K562 (cell line): ENCODE measurements around the gene SLC3A2. TPM values are rescaled to one million over a fixed set of nuclear protein-coding genes. Genes with fewer than 3 reads are reported as not detected.

Experiments used
- BDP1 ChIP-seq: IDR thresholded peaks from 3 replicates; pipeline ENCODE4 v1.6.1; 2011; ENCODE audit not compliant: insufficient read length, insufficient read depth
- CHD1 ChIP-seq: fragments of 200-600 bp; sonication (generic); IDR thresholded peaks from one replicate; pipeline ENCODE4 v1.6.1; 2012; ENCODE audit warnings: mild to moderate bottlenecking, moderate library complexity, low read length, inconsistent platforms
- EP300 ChIP-seq: IDR thresholded peaks from 2 replicates; pipeline ENCODE4 v1.6.1; 2012; ENCODE audit warnings: low read length, improper control_type of control experiment
- ETS2 ChIP-seq: IDR thresholded peaks from 2 replicates; pipeline ENCODE4 v1.6.1; 2016; ENCODE audit warnings: borderline replicate concordance, missing genetic modification characterization, mild to moderate bottlenecking, moderate library complexity, missing compliant biosample characterization; ENCODE audit not compliant: poor library complexity, severe bottlenecking
- FOXJ2 ChIP-seq: fragments of 200-800 bp; sonication (Bioruptor generic); IDR thresholded peaks from 2 replicates; pipeline ENCODE4 v1.6.1; 2016; ENCODE audit warnings: missing genetic modification characterization, missing compliant biosample characterization
- HNRNPLL ChIP-seq: fragments of 200-400 bp; formaldehyde crosslinking; IDR thresholded peaks from 2 replicates; pipeline ENCODE4 v1.6.1; 2017; ENCODE audit warnings: low read length, low read depth, mild to moderate bottlenecking; ENCODE audit not compliant: poor library complexity, severe bottlenecking
- HNRNPUL1 ChIP-seq: fragments of 200-400 bp; formaldehyde crosslinking; IDR thresholded peaks from 2 replicates; pipeline ENCODE4 v1.6.1; 2017; ENCODE audit warnings: low read length
- HSF4 ChIP-seq: fragments of 250-450 bp; sonication (Bioruptor Pico); IDR thresholded peaks from 2 replicates; pipeline ENCODE4 v2.1.2; 2022; ENCODE audit warnings: mild to moderate bottlenecking, moderate library complexity, borderline replicate concordance
- ILK ChIP-seq: fragments of 450-650 bp; IDR thresholded peaks from 2 replicates; pipeline ENCODE4 v1.6.1; 2016; ENCODE audit warnings: missing genetic modification characterization, low read depth, mild to moderate bottlenecking, missing compliant biosample characterization, moderate library complexity, borderline replicate concordance
- KDM1A ChIP-seq, 2 experiments: fragments of 450-650 bp; IDR thresholded peaks; 2 replicates each; pipeline ENCODE4 v1.6.1; 2016; ENCODE audit warnings: mild to moderate bottlenecking in 2 of 2
- KLF10 ChIP-seq: fragments of 250-450 bp; sonication (Bioruptor Pico); IDR thresholded peaks from 2 replicates; pipeline ENCODE4 v1.6.1; 2021; ENCODE audit warnings: matching md5 sums
- NFXL1 ChIP-seq: fragments of 450-650 bp; formaldehyde crosslinking; IDR thresholded peaks from 2 replicates; pipeline ENCODE4 v1.4.0; 2021; ENCODE audit warnings: mild to moderate bottlenecking
- SMC3 ChIP-seq: conservative IDR thresholded peaks from 2 replicates; pipeline ENCODE4 v1.6.1; 2011; ENCODE audit warnings: low read depth, low read length, improper control_type of control experiment; ENCODE audit not compliant: insufficient read depth
- ZNF644 ChIP-seq: fragments of 200-800 bp; sonication (Bioruptor generic); IDR thresholded peaks from 2 replicates; pipeline ENCODE4 v1.6.1; 2016; ENCODE audit warnings: low read depth, missing genetic modification characterization, missing compliant biosample characterization
- ZNF707 ChIP-seq: fragments of 250-450 bp; sonication (Bioruptor Pico); conservative IDR thresholded peaks from 2 replicates; pipeline ENCODE4 v1.8.0; 2022; ENCODE audit warnings: inconsistent platforms, mild to moderate bottlenecking, moderate library complexity
- ZNF785 ChIP-seq: fragments of 250-450 bp; sonication (Bioruptor Pico); IDR thresholded peaks from 2 replicates; pipeline ENCODE4 v1.4.0; 2020; ENCODE audit warnings: mild to moderate bottlenecking
- polyA plus RNA-seq, 8 experiments: library from polyadenylated mRNA; depleted of rRNA in 4 of 8; stranded (reverse) in 5 of 8; unstranded in 3 of 8; fragments of >200 nt; fragmentation: Nextera tagmentation in 2 of 8; fragmentation: Illumina TruSeq in 1 of 8; extraction: Ambion mirVana in 2 of 8; extraction: Trizol in 1 of 8; gene quantifications; 2 replicates each; pipeline versions ENCODE4 v1.2.1 to v1.2.3, GENCODE V29; 2011 to 2014; ENCODE audit warnings: inconsistent platforms in 1 of 8, missing spikeins in 1 of 8
- total RNA-seq, 7 experiments: library from RNA; depleted of rRNA in 6 of 7; stranded (reverse); fragments of >200 nt in 6 of 7; fragmentation: Illumina TruSeq in 2 of 7; extraction: Trizol in 2 of 7; gene quantifications; 2 replicates each; pipeline versions ENCODE4 v1.2.1 to v1.2.3, GENCODE V29; 2011 to 2021; ENCODE audit warnings: low replicate concordance in 1 of 7
- TF ChIP-seq, protein P1 (sequence below): fragments of 250-450 bp; sonication (Bioruptor Pico); IDR thresholded peaks from 2 replicates; pipeline ENCODE4 v1.5.0; 2021; ENCODE audit warnings: mild to moderate bottlenecking, borderline replicate concordance
- TF ChIP-seq, protein P2 (sequence below): fragments of 250-450 bp; sonication (Bioruptor Pico); IDR thresholded peaks from 2 replicates; pipeline ENCODE4 v1.8.0; 2021; ENCODE audit warnings: moderate library complexity, mild to moderate bottlenecking, inconsistent platforms
- TF ChIP-seq, protein P3 (sequence below): sonication (generic); formaldehyde crosslinking; IDR thresholded peaks from 2 replicates; pipeline ENCODE4 v1.8.0; 2022; ENCODE audit warnings: missing genetic modification reagents, mild to moderate bottlenecking, moderate library complexity, borderline replicate concordance
- TF ChIP-seq, protein P4 (sequence below): fragments of 450-650 bp; formaldehyde crosslinking; IDR thresholded peaks from 2 replicates; pipeline ENCODE4 v1.4.0; 2022; ENCODE audit warnings: missing genetic modification characterization
- TF ChIP-seq, protein P5 (sequence below): IDR thresholded peaks from 2 replicates; pipeline ENCODE4 v1.6.1; 2016; ENCODE audit warnings: missing genetic modification characterization, missing compliant biosample characterization

The SLC3A2 gene
- total and polyA plus RNA-seq, 9 of the 15 experiments (the other 6 are each of a cell fraction or from before 2014, with no cell fraction given) = 20.0 to 296 (median 214) TPM

DNA sequence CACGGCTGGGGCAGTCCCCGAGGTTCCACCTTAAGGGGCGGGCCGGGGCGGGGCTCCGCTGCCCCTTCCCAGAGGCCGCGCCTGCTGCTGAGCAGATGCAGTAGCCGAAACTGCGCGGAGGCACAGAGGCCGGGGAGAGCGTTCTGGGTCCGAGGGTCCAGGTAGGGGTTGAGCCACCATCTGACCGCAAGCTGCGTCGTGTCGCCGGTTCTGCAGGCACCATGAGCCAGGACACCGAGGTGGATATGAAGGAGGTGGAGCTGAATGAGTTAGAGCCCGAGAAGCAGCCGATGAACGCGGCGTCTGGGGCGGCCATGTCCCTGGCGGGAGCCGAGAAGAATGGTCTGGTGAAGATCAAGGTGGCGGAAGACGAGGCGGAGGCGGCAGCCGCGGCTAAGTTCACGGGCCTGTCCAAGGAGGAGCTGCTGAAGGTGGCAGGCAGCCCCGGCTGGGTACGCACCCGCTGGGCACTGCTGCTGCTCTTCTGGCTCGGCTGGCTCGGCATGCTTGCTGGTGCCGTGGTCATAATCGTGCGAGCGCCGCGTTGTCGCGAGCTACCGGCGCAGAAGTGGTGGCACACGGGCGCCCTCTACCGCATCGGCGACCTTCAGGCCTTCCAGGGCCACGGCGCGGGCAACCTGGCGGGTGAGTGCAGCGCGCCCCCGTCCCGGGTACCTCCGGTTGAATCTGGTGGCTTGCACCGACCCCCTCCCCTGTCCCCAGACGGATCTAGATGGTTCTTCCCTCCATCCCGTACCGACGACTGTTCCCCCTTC lies at the start of gene SLC3A2 (continued):
- TF ChIP-seq HNRNPLL = peak; percentile 62
- TF ChIP-seq, protein P1, sequence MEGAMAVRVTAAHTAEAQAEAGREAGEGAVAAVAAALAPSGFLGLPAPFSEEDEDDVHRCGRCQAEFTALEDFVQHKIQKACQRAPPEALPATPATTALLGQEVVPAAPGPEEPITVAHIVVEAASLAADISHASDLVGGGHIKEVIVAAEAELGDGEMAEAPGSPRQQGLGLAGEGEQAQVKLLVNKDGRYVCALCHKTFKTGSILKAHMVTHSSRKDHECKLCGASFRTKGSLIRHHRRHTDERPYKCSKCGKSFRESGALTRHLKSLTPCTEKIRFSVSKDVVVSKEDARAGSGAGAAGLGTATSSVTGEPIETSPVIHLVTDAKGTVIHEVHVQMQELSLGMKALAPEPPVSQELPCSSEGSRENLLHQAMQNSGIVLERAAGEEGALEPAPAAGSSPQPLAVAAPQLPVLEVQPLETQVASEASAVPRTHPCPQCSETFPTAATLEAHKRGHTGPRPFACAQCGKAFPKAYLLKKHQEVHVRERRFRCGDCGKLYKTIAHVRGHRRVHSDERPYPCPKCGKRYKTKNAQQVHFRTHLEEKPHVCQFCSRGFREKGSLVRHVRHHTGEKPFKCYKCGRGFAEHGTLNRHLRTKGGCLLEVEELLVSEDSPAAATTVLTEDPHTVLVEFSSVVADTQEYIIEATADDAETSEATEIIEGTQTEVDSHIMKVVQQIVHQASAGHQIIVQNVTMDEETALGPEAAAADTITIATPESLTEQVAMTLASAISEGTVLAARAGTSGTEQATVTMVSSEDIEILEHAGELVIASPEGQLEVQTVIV (CRISPR knock-in tag) = no peak
- peak; percentile 11; the same call in 1 of the 2 replicates for TF ChIP-seq ZNF644 (tag)
- TF ChIP-seq, protein P2, sequence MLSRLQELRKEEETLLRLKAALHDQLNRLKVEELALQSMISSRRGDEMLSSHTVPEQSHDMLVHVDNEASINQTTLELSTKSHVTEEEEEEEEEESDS (CRISPR knock-in tag) = no peak
- peak; percentile 98 for TF ChIP-seq CHD1
- no peak for TF ChIP-seq ZNF785 (CRISPR knock-in tag)
- TF ChIP-seq HSF4 (CRISPR knock-in tag) = 0 out of 2 replicates have a peak, but pooled peaks have one; percentile 49
- TF ChIP-seq SMC3 = 0 out of 2 replicates have a peak, but pooled peaks have one; percentile 22
- TF ChIP-seq ZNF707 (CRISPR knock-in tag) = no peak
- no peak for TF ChIP-seq ILK
- no peak for TF ChIP-seq EP300
- no peak for TF ChIP-seq BDP1
- no peak for TF ChIP-seq KLF10 (CRISPR knock-in tag)
- TF ChIP-seq FOXJ2 = no peak
- no peak for TF ChIP-seq HNRNPUL1
- TF ChIP-seq NFXL1 (CRISPR knock-in tag) = peak; percentile 74
- TF ChIP-seq, protein P3, sequence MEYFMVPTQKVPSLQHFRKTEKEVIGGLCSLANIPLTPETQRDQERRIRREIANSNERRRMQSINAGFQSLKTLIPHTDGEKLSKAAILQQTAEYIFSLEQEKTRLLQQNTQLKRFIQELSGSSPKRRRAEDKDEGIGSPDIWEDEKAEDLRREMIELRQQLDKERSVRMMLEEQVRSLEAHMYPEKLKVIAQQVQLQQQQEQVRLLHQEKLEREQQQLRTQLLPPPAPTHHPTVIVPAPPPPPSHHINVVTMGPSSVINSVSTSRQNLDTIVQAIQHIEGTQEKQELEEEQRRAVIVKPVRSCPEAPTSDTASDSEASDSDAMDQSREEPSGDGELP (CRISPR knock-in tag) = peak; percentile 79
- TF ChIP-seq, protein P4, sequence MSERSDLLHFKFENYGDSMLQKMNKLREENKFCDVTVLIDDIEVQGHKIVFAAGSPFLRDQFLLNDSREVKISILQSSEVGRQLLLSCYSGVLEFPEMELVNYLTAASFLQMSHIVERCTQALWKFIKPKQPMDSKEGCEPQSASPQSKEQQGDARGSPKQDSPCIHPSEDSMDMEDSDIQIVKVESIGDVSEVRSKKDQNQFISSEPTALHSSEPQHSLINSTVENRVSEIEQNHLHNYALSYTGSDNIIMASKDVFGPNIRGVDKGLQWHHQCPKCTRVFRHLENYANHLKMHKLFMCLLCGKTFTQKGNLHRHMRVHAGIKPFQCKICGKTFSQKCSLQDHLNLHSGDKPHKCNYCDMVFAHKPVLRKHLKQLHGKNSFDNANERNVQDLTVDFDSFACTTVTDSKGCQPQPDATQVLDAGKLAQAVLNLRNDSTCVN (CRISPR knock-in tag) = 0 out of 2 replicates have a peak, but pooled peaks have one; percentile 47
- TF ChIP-seq KDM1A (IDR thresholded peaks at IDR 0.05) = no peak
- TF ChIP-seq ETS2 (tag) = no peak
- TF ChIP-seq, protein P5, sequence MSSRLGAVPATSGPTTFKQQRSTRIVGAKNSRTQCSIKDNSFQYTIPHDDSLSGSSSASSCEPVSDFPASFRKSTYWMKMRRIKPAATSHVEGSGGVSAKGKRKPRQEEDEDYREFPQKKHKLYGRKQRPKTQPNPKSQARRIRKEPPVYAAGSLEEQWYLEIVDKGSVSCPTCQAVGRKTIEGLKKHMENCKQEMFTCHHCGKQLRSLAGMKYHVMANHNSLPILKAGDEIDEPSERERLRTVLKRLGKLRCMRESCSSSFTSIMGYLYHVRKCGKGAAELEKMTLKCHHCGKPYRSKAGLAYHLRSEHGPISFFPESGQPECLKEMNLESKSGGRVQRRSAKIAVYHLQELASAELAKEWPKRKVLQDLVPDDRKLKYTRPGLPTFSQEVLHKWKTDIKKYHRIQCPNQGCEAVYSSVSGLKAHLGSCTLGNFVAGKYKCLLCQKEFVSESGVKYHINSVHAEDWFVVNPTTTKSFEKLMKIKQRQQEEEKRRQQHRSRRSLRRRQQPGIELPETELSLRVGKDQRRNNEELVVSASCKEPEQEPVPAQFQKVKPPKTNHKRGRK (tag) = no peak
